Stimulated activated CD8-positive, alpha-beta memory T cell treated with anti-CD3 and anti-CD28 coated beads, Interleukin-7, amount 100 ng/mL, for 48 hours (primary cell): ENCODE data around the gene CADM2.
"Not testable (repeated sequence)": the region's sequence is repeated elsewhere in the genome, so short reads cannot be mapped to it uniquely, and the experiment has no call there.

Source experiments
- DNase-seq, 2 donors: peaks; one replicate each; pipeline ENCODE4 v3.0.0-alpha.2; 2020; ENCODE audit warnings: low read depth in 1 of 2; ENCODE audit errors: extremely low read depth in 1 of 2

CADM2 gene

GRCh38 chr3:85455561-85456200 lies 496.9 kb downstream of the CADM2 start:
- no peak for DNase-seq

- no peak for DNase-seq
Measured at GRCh38 chr3:85474241-85474640, 515.5 kb downstream of the CADM2 start.

- DNase-seq, result no peak
Measured at GRCh38 chr3:85475346-85475745, 516.6 kb downstream of the CADM2 start.

- DNase-seq, result no peak
Measured at GRCh38 chr3:85476891-85477495, 518.2 kb downstream of the CADM2 start.

GRCh38 chr3:85481411-85482212 lies 522.8 kb downstream of the CADM2 start:
- no peak for DNase-seq

- no peak for DNase-seq
Measured at GRCh38 chr3:85482213-85482490, 523.4 kb downstream of the CADM2 start.

GRCh38 chr3:85483986-85484385 lies 525.2 kb downstream of the CADM2 start:
- DNase-seq, result no peak

- DNase-seq, result no peak
Measured at GRCh38 chr3:85487375-85487774, 528.6 kb downstream of the CADM2 start.

GRCh38 chr3:85495602-85496001 lies 536.8 kb downstream of the CADM2 start:
- no peak for DNase-seq

- no peak for DNase-seq
Measured at GRCh38 chr3:85498177-85498576, 539.4 kb downstream of the CADM2 start.

GRCh38 chr3:85502148-85502875 lies 543.5 kb downstream of the CADM2 start:
- no peak for DNase-seq

GRCh38 chr3:85504129-85504784 lies 545.5 kb downstream of the CADM2 start:
- not testable (repeated sequence) for DNase-seq

GRCh38 chr3:85504785-85505511 lies 546.2 kb downstream of the CADM2 start:
- DNase-seq, result not testable (repeated sequence)

GRCh38 chr3:85507052-85507451 lies 548.3 kb downstream of the CADM2 start:
- DNase-seq, result not testable (repeated sequence)

GRCh38 chr3:85508659-85509058 lies 549.9 kb downstream of the CADM2 start:
- no peak for DNase-seq

- no peak for DNase-seq
Measured at GRCh38 chr3:85516146-85516545, 557.4 kb downstream of the CADM2 start.

- DNase-seq, result no peak
Measured at GRCh38 chr3:85524104-85524503, 565.3 kb downstream of the CADM2 start.

- no peak for DNase-seq
Measured at GRCh38 chr3:85525264-85525663, 566.5 kb downstream of the CADM2 start.

- no peak for DNase-seq
Measured at GRCh38 chr3:85533586-85533985, 574.8 kb downstream of the CADM2 start.

GRCh38 chr3:85535517-85535916 lies 576.7 kb downstream of the CADM2 start:
- DNase-seq, result no peak
